Tibial nerve (tissue), 4 donors: ENCODE results near the gene DISP1. TPM values are rescaled to one million over a fixed set of nuclear protein-coding genes. Genes with fewer than 3 reads are reported as not detected.

ENCODE experiments used
- DNase-seq, 2 donors: peaks; one replicate each; pipeline ENCODE4 v3.0.0-alpha.2; 2019; ENCODE audit warnings: low spot score in 2 of 2
- H3K27ac ChIP-seq, 4 donors: fragments of 200-600 bp; sonication (generic) in 3 of 4; one replicate each; pipeline ENCODE4 v1.5.1; 2017 to 2019; ENCODE audit warnings: mild to moderate bottlenecking in 1 of 4
- H3K27me3 ChIP-seq, 2 donors: fragments of 200-600 bp; sonication (generic) in 1 of 2; one replicate each; pipeline versions ENCODE4 v1.5.1 to v1.6.0; 2017 to 2019
- H3K36me3 ChIP-seq, 3 donors: fragments of 200-600 bp; sonication (generic); one replicate each; pipeline ENCODE4 v1.5.1; 2018 to 2019
- H3K4me1 ChIP-seq, 4 donors: fragments of 200-600 bp; sonication (generic) in 3 of 4; one replicate each; pipeline ENCODE4 v1.5.1; 2017 to 2019
- H3K4me3 ChIP-seq, 4 donors: fragments of 200-600 bp; sonication (generic) in 3 of 4; one replicate each; pipeline ENCODE4 v1.5.1; 2017 to 2019; ENCODE audit warnings: mild to moderate bottlenecking in 1 of 4, moderate library complexity in 1 of 4
- H3K9me3 ChIP-seq, 4 donors: fragments of 200-600 bp; sonication (generic) in 3 of 4; one replicate each; pipeline ENCODE4 v1.5.1; 2017 to 2019
- CTCF ChIP-seq, 5 experiments: fragments of 200-600 bp in 3 of 5; fragments of 450-650 bp in 2 of 5; sonication (generic) in 3 of 5; IDR thresholded peaks; one replicate each; pipeline ENCODE4 v1.5.1; 2016 to 2019; ENCODE audit warnings: antibody characterized with exemption in 5 of 5, mild to moderate bottlenecking in 3 of 5, moderate library complexity in 2 of 5
- EP300 ChIP-seq, 2 donors: sonication (generic); formaldehyde crosslinking; IDR thresholded peaks; one replicate each; pipeline ENCODE4 v1.6.1; 2017; ENCODE audit warnings: antibody characterized with exemption in 2 of 2, mild to moderate bottlenecking in 1 of 2
- POLR2A ChIP-seq, 2 donors: fragments of 450-650 bp; IDR thresholded peaks; one replicate each; pipeline ENCODE4 v1.6.1; 2017; ENCODE audit warnings: antibody characterized with exemption in 2 of 2, mild to moderate bottlenecking in 2 of 2, moderate library complexity in 2 of 2
- WGBS, 2 donors: methylation state at CpG; one replicate each; pipeline ENCODE4 v1.1.5; 2018; 5-methylcytosine and 5-hydroxymethylcytosine counted together
- total RNA-seq, 4 donors: library from RNA; depleted of rRNA; stranded (reverse); fragments of >200 nt; gene quantifications; one replicate each; pipeline ENCODE4 v1.1.0, GENCODE V29; 2016

DISP1 gene
- total RNA-seq, 4 donors from 2014 or later, result 10.5 to 16.4 (median 15.7) TPM

GRCh38 chr1:222769971-222770620 is 44.7 kb upstream of the DISP1 start:
- Histone ChIP-seq H3K27ac (no peak overlapping the region), H3K4me3 (no peak overlapping the region), H3K27me3 (no peaks in the 10 kb centered on the region), H3K4me1 (no peaks in the 10 kb centered on the region), H3K9me3 (peaks cover 0 to 11% (median 5%) of the 10 kb centered on the region in 4 donors), H3K36me3 (no peaks in the 10 kb centered on the region)
- TF ChIP-seq CTCF (IDR thresholded peaks at IDR 0.05) (no peak), POLR2A (IDR thresholded peaks at IDR 0.05) (no peak), EP300 (IDR thresholded peaks at IDR 0.05) (no peak)
- 78 to 81% methylated on average over 2 of the region's 2 CpGs for WGBS, 2 donors
- no peak for DNase-seq

GRCh38 chr1:222772996-222773379 is 41.9 kb upstream of the DISP1 start:
- H3K27ac ChIP-seq, result peak overlapping the region in 2 of 4 donors; percentile 57 to 69
- no peaks in the 10 kb centered on the region for H3K27me3 ChIP-seq
- H3K4me1 ChIP-seq, result peaks cover 0 to 7% (median 2%) of the 10 kb centered on the region in 4 donors
- 52 to 63% methylated on average over 4 of the region's 4 CpGs for WGBS, 2 donors
- no peak for DNase-seq
- peak overlapping the region in 1 of 4 donors; percentile 27 for H3K4me3 ChIP-seq
- no peaks in the 10 kb centered on the region for H3K36me3 ChIP-seq
- peak; percentile 18 to 56 for TF ChIP-seq EP300 (IDR thresholded peaks at IDR 0.05)
- no peak for TF ChIP-seq CTCF (IDR thresholded peaks at IDR 0.05)
- peaks cover 0 to 11% (median 5%) of the 10 kb centered on the region in 4 donors for H3K9me3 ChIP-seq

- Histone ChIP-seq H3K27ac (no peak overlapping the region), H3K4me3 (no peak overlapping the region), H3K36me3 (no peaks in the 10 kb centered on the region), H3K27me3 (no peaks in the 10 kb centered on the region), H3K9me3 (no peaks in the 10 kb centered on the region), H3K4me1 (peaks cover 0 to 7% (median 3%) of the 10 kb centered on the region in 4 donors)
- WGBS, 2 donors, result 89 to 91% methylated on average over 1 of the region's 1 CpG
- no peak for DNase-seq
- TF ChIP-seq POLR2A (IDR thresholded peaks at IDR 0.05) (no peak), EP300 (IDR thresholded peaks at IDR 0.05) (peak in 1 of 2 donors; percentile 43)
These were observed 37.4 kb upstream of the DISP1 start for GRCh38 chr1:222777463-222777862.

GRCh38 chr1:222777977-222778376 is 36.9 kb upstream of the DISP1 start:
- H3K27ac ChIP-seq, result no peak overlapping the region

GRCh38 chr1:222781251-222781650 is 33.6 kb upstream of the DISP1 start:
- H3K27ac ChIP-seq, result no peak overlapping the region
- no peaks in the 10 kb centered on the region for H3K27me3 ChIP-seq
- no peaks in the 10 kb centered on the region for H3K36me3 ChIP-seq
- no peaks in the 10 kb centered on the region for H3K9me3 ChIP-seq
- 68 to 80% methylated on average over 4 of the region's 4 CpGs for WGBS, 2 donors
- peaks cover 0 to 29% (median 3%) of the 10 kb centered on the region in 4 donors for H3K4me1 ChIP-seq
- no peak overlapping the region for H3K4me3 ChIP-seq
- TF ChIP-seq POLR2A (IDR thresholded peaks at IDR 0.05) (no peak), EP300 (IDR thresholded peaks at IDR 0.05) (no peak), CTCF (IDR thresholded peaks at IDR 0.05) (no peak)
- no peak for DNase-seq

More at GRCh38 chr1:222777977-222778376, 36.9 kb upstream of the DISP1 start:
- WGBS, 2 donors, result 43 to 52% methylated on average over 2 of the region's 2 CpGs
- Histone ChIP-seq H3K9me3 (no peaks in the 10 kb centered on the region), H3K27me3 (no peaks in the 10 kb centered on the region), H3K4me3 (no peak overlapping the region), H3K4me1 (peaks cover 0 to 7% (median 3%) of the 10 kb centered on the region in 4 donors), H3K36me3 (no peaks in the 10 kb centered on the region)
- TF ChIP-seq EP300 (IDR thresholded peaks at IDR 0.05), result no peak
- no peak for TF ChIP-seq CTCF (IDR thresholded peaks at IDR 0.05)
- no peak for TF ChIP-seq POLR2A (IDR thresholded peaks at IDR 0.05)
- peak in 1 of 2 donors; percentile 49 for DNase-seq
